PFSK-1 (cell line): ENCODE results near the gene PLD2.

Source experiments
- FOXP2 ChIP-seq: optimal IDR thresholded peaks from 2 replicates; pipeline ENCODE3; 2011; ENCODE audit warnings: borderline replicate concordance, control low read depth, inconsistent platforms; ENCODE audit not compliant: insufficient read depth; ENCODE audit errors: extremely low read length, extremely low read depth
- POLR2AphosphoS5 ChIP-seq: IDR thresholded peaks from 2 replicates; pipeline ENCODE4 v1.6.1; 2012; ENCODE audit warnings: low read depth, mild to moderate bottlenecking, control low read depth, low read length, moderate library complexity
- SIN3A ChIP-seq: IDR thresholded peaks from 2 replicates; pipeline ENCODE4 v1.6.1; 2012; ENCODE audit warnings: mild to moderate bottlenecking, low read length, moderate library complexity, borderline replicate concordance; ENCODE audit not compliant: insufficient read depth
- TAF1 ChIP-seq: IDR thresholded peaks from 2 replicates; pipeline ENCODE4 v1.6.1; 2012; ENCODE audit warnings: low read length, control low read depth, borderline replicate concordance; ENCODE audit not compliant: insufficient read depth
- TF ChIP-seq, protein P1 (sequence below), 2 experiments: IDR thresholded peaks; 2 replicates each; pipeline versions ENCODE4 v1.6.1 to v1.8.0; 2011 to 2012; ENCODE audit warnings: low read depth in 2 of 2, low read length in 2 of 2, control low read depth in 1 of 2, inconsistent platforms in 1 of 2, mild to moderate bottlenecking in 1 of 2, moderate library complexity in 1 of 2; ENCODE audit not compliant: insufficient read depth in 1 of 2

The PLD2 gene

DNA sequence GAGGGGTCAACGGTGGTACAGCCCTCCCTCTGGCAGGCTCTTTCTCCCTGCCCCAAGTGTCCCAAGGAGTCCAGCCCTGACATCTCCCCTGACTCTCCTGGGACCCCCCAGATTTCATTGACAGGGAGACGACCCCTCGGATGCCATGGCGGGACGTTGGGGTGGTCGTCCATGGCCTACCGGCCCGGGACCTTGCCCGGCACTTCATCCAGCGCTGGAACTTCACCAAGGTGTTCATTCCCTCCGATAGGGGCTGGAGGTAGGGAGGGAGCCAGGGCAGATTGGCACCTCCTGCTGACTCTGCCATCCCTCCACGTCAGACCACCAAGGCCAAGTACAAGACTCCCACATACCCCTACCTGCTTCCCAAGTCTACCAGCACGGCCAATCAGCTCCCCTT lies 9.9 kb downstream of the PLD2 start:
- TF ChIP-seq TAF1 (no peak), FOXP2 (no peak), SIN3A (no peak), POLR2AphosphoS5 (no peak)

DNA sequence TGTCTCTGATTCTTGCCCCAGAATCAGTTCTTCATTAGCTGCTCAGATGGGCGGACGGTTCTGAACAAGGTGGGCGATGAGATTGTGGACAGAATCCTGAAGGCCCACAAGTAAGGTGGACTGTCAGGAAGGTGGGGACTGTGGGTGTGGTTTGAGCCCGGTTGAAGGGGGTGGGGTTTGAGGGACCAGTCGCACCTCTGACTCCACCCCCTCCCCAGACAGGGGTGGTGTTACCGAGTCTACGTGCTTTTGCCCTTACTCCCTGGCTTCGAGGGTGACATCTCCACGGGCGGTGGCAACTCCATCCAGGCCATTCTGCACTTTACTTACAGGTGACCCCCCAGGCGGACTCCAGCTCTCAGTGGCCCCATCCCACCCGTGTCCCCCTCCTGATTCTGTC lies 11.3 kb downstream of the PLD2 start:
- TF ChIP-seq SIN3A (no peak), POLR2AphosphoS5 (no peak), TAF1 (no peak), FOXP2 (no peak)
- TF ChIP-seq, protein P1, sequence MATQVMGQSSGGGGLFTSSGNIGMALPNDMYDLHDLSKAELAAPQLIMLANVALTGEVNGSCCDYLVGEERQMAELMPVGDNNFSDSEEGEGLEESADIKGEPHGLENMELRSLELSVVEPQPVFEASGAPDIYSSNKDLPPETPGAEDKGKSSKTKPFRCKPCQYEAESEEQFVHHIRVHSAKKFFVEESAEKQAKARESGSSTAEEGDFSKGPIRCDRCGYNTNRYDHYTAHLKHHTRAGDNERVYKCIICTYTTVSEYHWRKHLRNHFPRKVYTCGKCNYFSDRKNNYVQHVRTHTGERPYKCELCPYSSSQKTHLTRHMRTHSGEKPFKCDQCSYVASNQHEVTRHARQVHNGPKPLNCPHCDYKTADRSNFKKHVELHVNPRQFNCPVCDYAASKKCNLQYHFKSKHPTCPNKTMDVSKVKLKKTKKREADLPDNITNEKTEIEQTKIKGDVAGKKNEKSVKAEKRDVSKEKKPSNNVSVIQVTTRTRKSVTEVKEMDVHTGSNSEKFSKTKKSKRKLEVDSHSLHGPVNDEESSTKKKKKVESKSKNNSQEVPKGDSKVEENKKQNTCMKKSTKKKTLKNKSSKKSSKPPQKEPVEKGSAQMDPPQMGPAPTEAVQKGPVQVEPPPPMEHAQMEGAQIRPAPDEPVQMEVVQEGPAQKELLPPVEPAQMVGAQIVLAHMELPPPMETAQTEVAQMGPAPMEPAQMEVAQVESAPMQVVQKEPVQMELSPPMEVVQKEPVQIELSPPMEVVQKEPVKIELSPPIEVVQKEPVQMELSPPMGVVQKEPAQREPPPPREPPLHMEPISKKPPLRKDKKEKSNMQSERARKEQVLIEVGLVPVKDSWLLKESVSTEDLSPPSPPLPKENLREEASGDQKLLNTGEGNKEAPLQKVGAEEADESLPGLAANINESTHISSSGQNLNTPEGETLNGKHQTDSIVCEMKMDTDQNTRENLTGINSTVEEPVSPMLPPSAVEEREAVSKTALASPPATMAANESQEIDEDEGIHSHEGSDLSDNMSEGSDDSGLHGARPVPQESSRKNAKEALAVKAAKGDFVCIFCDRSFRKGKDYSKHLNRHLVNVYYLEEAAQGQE (IDR thresholded peaks at IDR 0.05; ENCODE audit: insufficient read depth in 1 of 2, low read depth in 2 of 2, low read length in 2 of 2): no peak

DNA sequence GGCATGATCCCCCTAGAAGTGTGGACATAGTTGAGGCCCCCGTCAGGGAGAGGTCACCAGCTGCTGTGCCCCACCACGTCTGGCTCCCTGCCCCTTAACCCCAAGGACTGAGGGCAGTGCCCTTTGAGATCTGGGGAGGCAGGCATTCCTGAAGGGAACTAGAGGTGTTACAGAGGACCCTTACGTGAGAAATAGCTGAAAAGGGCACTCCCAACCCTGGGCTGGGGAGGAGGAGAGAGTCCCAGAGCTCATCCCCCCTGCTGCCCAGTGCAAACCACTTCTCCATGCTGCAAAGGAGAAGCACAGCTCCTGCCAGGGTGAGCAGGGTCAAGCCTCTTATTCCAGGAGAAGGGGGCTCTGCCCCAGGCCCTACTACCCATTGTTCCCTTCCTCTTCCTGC lies 15.9 kb downstream of the PLD2 start:
- TF ChIP-seq POLR2AphosphoS5 (no peak), TAF1 (no peak)

DNA sequence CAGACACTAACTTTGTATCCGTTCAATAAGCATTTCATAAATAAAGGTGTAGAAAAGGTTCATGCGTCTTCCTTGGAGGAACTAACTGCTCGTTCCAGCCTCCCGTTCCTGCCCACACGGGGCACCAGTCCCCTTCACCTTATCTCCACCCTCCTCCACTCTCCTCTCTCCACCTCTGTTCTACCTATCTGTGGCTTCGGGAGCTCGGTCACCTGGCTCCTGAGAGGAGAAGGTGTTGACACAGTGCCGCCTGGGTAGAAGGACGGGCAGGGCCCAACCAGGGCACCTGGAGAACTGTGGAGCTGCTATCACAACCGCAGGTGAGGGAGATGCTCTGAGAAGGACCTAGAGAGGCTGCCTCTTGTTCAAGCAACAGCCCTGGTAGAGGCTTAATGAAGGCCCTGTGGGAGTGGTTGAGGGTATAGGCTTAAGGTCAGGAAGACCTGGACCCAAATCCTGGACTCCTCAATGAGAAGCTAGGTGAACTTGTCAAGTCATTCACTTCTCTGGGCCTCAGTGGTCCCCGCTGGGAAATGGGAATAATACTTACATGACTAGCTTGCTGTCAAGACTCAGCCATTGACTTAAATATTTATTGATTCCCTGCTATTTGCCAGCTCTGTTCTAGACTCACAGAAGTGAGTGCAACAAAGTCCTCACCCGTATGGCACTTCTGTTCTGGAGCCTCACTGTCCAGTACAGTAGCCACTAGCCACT lies 16.6 kb downstream of the PLD2 start:
- TF ChIP-seq FOXP2 (no peak), SIN3A (no peak), TAF1 (no peak), POLR2AphosphoS5 (no peak)
- TF ChIP-seq, protein P1 (IDR thresholded peaks at IDR 0.05; ENCODE audit: insufficient read depth in 1 of 2, low read depth in 2 of 2, low read length in 2 of 2): no peak

DNA sequence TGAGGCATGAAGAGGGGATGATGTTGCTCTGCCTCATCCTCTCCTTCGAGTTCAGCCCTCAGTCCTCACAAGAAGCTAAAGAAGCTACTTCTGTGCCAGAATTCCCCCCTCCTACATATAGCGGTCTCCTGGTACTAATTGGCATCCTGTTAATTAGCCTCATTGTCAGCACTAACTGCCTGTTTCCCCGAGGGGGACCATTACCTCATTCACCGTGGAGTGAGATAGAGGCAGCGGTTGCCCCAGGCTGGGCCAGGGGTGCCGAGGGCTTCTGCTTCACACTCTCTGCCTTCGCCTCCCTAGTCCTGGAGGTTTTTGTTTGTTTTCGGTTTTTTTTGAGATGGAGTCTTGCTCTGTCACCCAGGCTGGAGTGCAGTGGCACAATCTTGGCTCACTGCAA lies 20.4 kb downstream of the PLD2 start:
- TF ChIP-seq TAF1 (no peak), FOXP2 (no peak), POLR2AphosphoS5 (no peak), SIN3A (no peak)
- TF ChIP-seq, protein P1 (IDR thresholded peaks at IDR 0.05; ENCODE audit: insufficient read depth in 1 of 2, low read depth in 2 of 2, low read length in 2 of 2): no peak

DNA sequence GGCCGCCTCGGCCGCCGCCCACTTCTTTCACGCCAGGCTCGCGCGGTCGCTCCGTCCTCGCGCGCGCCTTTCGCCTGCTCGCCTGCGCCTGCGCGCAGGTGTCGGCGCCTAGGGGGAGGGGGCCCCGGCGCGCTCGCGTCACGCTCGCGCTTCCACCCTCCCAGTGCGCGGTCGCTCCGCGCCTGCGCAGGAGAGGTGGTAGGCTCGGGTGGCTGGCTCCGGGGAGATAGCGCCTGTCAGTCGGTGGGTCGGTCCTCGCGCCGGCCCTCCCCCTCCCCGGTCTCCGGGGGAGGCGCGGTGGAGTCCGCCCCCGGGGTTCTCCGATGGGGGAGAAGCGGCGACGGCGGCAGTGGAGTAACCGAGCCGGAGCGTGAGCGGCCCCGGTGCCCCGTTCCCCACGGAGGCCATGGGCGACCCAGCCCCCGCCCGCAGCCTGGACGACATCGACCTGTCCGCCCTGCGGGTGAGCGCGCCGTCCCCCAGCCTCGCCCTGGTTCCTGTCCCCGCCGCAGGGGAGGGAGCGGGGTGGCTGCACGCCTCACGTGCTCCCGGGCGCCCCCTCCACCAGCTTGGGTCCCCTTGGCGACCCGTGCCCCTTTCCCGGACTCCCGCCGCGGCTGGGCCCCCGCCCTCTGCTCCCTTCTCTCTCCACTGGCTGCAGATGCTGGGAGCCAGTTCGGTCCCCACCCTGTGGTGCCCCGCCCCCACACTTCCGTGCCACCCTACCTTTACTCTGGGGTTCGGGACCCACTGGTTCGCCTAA lies 26.4 kb downstream of the PLD2 start, which contains the start of gene MINK1:
Gene MINK1, plus strand, starts transcription at position 163 of the 763 bp plus-strand sequence. Its CDS starts 244 bp downstream, at position 407.
- peak; percentile 45; the same call in 1 of the 2 replicates for TF ChIP-seq TAF1
- peak; percentile 82 for TF ChIP-seq FOXP2
- TF ChIP-seq SIN3A: 0 out of 2 replicates have a peak, but pooled peaks have one; percentile 16
- TF ChIP-seq POLR2AphosphoS5: peak; percentile 87
- TF ChIP-seq, protein P1 (IDR thresholded peaks at IDR 0.05; ENCODE audit: insufficient read depth in 1 of 2, low read depth in 2 of 2, low read length in 2 of 2): no peak
